ENCODE data around the gene PKDCC.

Gene PKDCC, protein sequence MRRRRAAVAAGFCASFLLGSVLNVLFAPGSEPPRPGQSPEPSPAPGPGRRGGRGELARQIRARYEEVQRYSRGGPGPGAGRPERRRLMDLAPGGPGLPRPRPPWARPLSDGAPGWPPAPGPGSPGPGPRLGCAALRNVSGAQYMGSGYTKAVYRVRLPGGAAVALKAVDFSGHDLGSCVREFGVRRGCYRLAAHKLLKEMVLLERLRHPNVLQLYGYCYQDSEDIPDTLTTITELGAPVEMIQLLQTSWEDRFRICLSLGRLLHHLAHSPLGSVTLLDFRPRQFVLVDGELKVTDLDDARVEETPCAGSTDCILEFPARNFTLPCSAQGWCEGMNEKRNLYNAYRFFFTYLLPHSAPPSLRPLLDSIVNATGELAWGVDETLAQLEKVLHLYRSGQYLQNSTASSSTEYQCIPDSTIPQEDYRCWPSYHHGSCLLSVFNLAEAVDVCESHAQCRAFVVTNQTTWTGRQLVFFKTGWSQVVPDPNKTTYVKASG

DNA sequence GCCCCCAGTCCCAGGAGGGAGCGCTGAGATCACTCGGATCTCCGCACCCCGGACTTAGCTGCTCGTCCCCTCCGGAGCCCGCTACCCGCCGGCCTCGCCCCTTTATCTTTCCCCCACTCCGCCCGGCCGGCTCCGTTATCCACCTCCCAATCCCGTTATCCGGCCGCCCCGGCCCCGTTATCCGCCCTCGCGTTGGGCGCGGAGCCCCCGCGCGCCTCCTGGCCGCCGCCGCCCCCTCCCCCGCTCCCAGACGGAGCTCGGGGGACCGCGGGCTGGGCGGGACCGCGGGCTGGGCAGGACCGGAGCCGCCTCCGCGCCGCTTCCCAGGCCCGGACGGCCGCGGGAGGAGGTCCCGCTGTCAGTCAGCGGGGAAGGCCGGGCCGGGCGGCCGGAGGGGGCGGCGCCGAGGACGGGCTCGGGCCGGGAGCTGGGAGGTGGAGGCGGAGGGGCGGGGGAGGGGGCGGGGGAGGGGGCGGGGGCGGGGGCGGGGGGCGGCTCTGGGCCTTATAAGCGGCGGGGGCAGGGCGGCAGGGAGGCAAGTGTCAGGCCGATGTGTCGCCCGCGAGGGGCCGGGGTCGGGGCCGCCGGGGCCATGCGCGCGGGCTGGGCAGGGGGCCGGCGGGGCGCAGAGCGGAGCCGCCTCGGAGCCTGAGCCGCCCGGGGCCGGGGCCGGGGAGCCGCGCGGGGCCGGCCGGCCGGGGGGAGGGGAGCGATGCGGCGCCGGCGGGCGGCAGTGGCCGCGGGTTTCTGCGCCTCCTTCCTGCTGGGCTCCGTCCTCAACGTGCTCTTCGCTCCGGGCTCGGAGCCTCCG is at the start of gene PKDCC:
Gene PKDCC, plus strand, starts transcription at position 534 of the 811 bp plus-strand sequence. Its CDS starts 179 bp downstream, at position 713.
- Histone ChIP-seq H3K4me1 (ENCODE audit: control insufficient read depth, insufficient read depth, low read length) (peaks cover 44% of the 10 kb centered on the region), H3K27ac (ENCODE audit: low read depth, low read length) (peak within 1 kb of the TSS; percentile 98), H3K9me3 (ENCODE audit: control insufficient read depth, insufficient read depth, low read length) (no peaks in the 10 kb centered on the region), H3K36me3 (ENCODE audit: control insufficient read depth, insufficient read depth, low read length) (peaks cover 7% of the 10 kb centered on the region; the same call in 1 of the 2 replicates), H3K4me3 (ENCODE audit: low read depth, low read length) (peak within 1 kb of the TSS; percentile 83), H3K27me3 (ENCODE audit: control insufficient read depth, insufficient read depth, low read length) (peaks cover 14% of the 10 kb centered on the region), H3K9ac (ENCODE audit: low read depth, low read length) (peak within 1 kb of the TSS; percentile 85)

DNA sequence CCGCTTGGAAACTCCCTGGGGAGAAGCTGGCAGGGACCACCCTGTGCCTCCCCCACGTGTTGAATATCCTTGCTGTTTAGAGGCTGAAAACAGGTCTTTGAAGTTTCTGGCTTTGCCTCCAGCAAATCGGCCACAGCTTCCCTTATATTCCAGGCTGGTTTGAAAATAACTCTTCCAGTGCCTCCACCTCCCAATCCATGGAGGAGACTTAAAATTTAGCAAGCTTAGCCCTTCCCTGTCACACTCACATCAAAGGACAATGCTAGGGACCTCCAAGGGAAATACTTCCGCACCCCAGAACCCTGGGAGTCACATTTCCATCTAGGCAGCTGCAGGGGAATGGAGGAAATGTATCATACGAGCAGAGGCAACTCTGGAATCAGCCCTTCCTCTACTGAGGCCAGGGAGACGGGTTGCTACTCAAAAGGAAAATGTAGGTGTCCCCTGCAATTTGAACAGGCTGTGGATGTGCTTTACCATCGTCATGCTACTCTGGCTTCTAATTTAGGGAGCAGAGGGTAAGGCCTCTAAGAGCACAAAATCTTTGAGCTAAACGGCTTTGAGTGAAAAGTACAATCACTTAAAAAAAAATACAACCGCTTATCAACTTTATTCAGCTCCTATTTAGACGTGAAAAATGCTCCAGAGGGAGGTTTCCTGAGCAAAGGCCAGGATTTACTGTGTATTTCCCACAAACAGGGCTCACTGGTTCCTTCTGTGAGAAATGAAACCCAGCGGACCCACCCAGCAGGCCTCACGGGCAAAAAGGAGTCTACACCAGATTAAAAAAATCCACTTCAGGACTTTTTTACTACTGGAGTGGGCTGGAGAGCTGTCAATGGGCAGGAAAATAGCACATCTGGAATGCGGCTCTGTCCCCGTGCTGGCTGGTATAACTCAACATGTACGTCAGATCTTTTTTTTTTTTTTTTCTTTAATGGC is 49.4 kb upstream of the PKDCC start:
- no peaks in the 10 kb centered on the region for H3K27me3 ChIP-seq (ENCODE audit: control insufficient read depth, insufficient read depth, low read length)
- H3K27ac ChIP-seq (ENCODE audit: low read depth, low read length): no peak overlapping the region
- no peak overlapping the region for H3K4me3 ChIP-seq (ENCODE audit: low read depth, low read length)
- H3K9me3 ChIP-seq (ENCODE audit: control insufficient read depth, insufficient read depth, low read length): 0 out of 2 replicates have a peak, but pooled peaks cover 5% of the 10 kb centered on the region
- H3K9ac ChIP-seq (ENCODE audit: low read depth, low read length): no peak overlapping the region
- no peaks in the 10 kb centered on the region for H3K36me3 ChIP-seq (ENCODE audit: control insufficient read depth, insufficient read depth, low read length)
- H3K4me1 ChIP-seq (ENCODE audit: control insufficient read depth, insufficient read depth, low read length): peaks cover 8% of the 10 kb centered on the region; the same call in 1 of the 2 replicates

DNA sequence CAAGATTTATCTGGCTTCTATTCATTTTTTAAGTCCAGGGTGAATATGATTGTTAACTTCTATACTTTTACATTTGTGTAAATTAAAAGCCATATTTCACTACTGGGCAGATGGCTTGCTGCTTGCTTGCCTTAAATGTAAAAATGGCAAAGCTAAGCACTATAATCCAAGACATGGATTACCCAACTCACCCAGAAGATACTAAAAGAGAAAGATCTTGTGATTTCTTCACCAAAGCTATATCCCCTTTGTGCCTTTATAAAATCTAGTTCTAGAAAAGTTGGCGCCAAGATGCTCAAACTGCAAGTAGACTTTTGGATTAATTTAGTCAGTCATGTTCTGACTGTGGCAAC is 48.7 kb upstream of the PKDCC start:
- Histone ChIP-seq H3K4me1 (ENCODE audit: control insufficient read depth, insufficient read depth, low read length) (peaks cover 8% of the 10 kb centered on the region; the same call in 1 of the 2 replicates), H3K9me3 (ENCODE audit: control insufficient read depth, insufficient read depth, low read length) (0 out of 2 replicates have a peak, but pooled peaks cover 5% of the 10 kb centered on the region), H3K27me3 (ENCODE audit: control insufficient read depth, insufficient read depth, low read length) (no peaks in the 10 kb centered on the region), H3K36me3 (ENCODE audit: control insufficient read depth, insufficient read depth, low read length) (no peaks in the 10 kb centered on the region), H3K4me3 (ENCODE audit: low read depth, low read length) (no peak overlapping the region), H3K27ac (ENCODE audit: low read depth, low read length) (no peak overlapping the region), H3K9ac (ENCODE audit: low read depth, low read length) (no peak overlapping the region)

DNA sequence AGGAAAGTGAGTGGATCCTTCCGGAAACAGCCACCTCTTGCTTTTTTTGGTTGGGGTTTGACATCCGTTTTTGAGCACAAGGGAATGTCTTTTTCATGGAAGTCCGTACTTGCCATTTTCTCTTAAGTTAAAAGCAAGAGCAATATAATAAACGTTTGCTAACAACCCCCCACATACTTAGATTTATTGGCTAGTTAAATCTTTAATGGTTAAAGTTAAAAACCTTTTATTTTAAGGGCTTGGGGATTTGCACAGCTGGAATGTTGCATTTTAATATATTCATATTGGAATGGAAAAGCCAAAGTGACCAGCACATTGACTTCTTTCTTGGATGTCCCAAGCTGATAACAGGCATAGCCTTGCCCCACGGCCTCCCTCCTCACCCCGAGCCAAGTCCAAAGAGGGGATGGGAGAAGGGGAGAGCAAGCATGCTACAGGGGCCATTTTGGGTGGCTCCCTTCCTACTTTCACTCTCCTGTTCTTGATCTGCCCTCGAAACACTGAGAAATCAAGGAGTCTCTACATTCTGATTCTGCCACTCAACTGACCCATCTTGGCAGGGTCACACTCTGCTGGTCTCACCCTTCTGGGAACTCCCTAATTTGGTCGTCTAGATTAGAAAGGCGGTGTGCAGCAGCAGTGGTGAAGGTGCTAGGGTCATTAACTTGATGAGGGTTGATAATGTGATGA is 48.1 kb upstream of the PKDCC start:
- 0 out of 2 replicates have a peak, but pooled peaks cover 1% of the 10 kb centered on the region for H3K9me3 ChIP-seq (ENCODE audit: control insufficient read depth, insufficient read depth, low read length)
- H3K4me1 ChIP-seq (ENCODE audit: control insufficient read depth, insufficient read depth, low read length): peaks cover 8% of the 10 kb centered on the region; the same call in 1 of the 2 replicates
- H3K27me3 ChIP-seq (ENCODE audit: control insufficient read depth, insufficient read depth, low read length): no peaks in the 10 kb centered on the region
- H3K36me3 ChIP-seq (ENCODE audit: control insufficient read depth, insufficient read depth, low read length): no peaks in the 10 kb centered on the region
- H3K27ac ChIP-seq (ENCODE audit: low read depth, low read length): no peak overlapping the region
- no peak overlapping the region for H3K9ac ChIP-seq (ENCODE audit: low read depth, low read length)
- H3K4me3 ChIP-seq (ENCODE audit: low read depth, low read length): no peak overlapping the region

DNA sequence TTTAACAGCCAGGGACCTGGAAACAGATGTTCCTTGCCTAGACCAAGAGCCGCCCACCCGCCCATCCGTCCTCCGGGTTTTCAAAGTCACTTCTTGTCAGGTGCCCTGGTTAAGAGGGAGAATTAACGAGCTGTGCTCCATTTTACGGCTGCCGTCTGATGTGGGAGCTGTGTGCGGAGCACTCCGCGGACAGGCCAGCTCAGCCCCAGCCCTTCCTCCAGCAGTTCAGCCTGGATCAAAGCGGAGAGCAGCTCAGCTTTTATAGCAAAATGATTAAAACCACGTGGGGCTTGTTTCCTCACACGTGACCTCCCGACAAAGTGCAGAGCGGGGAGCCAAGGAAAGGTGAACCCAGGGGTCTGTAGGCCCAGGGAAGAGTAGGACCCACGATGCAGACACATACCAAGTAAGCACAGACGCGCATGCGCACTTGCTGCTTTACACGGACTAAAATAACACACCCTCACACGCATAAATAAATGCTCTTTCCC is 46.1 kb upstream of the PKDCC start:
- no peaks in the 10 kb centered on the region for H3K36me3 ChIP-seq (ENCODE audit: control insufficient read depth, insufficient read depth, low read length)
- H3K4me1 ChIP-seq (ENCODE audit: control insufficient read depth, insufficient read depth, low read length): peaks cover 8% of the 10 kb centered on the region; the same call in 1 of the 2 replicates
- no peaks in the 10 kb centered on the region for H3K9me3 ChIP-seq (ENCODE audit: control insufficient read depth, insufficient read depth, low read length)
- no peak overlapping the region for H3K27ac ChIP-seq (ENCODE audit: low read depth, low read length)
- no peak overlapping the region for H3K4me3 ChIP-seq (ENCODE audit: low read depth, low read length)
- H3K27me3 ChIP-seq (ENCODE audit: control insufficient read depth, insufficient read depth, low read length): no peaks in the 10 kb centered on the region
- no peak overlapping the region for H3K9ac ChIP-seq (ENCODE audit: low read depth, low read length)

DNA sequence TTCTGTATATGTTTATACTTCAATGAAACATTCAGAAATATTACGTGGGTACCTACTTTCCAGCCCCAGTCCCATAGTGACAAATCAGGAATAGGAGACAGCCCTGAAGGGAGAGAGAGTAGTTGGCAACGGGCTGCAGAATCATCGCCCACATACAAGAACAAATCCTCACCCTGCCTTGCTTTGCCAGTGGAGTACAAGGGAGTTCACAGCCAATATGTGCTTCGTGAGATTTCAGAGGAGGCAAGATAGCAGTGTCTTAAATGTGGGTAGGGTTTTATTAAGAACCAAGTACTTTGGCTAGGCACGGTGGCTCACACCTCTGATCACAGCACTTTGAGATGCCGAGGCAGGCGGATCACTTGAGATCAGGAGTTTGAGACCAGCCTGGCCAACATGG is 40.3 kb upstream of the PKDCC start:
- H3K27ac ChIP-seq (ENCODE audit: low read depth, low read length): no peak overlapping the region
- H3K9ac ChIP-seq (ENCODE audit: low read depth, low read length): no peak overlapping the region
- H3K27me3 ChIP-seq (ENCODE audit: control insufficient read depth, insufficient read depth, low read length): no peaks in the 10 kb centered on the region
- no peaks in the 10 kb centered on the region for H3K36me3 ChIP-seq (ENCODE audit: control insufficient read depth, insufficient read depth, low read length)
- H3K4me1 ChIP-seq (ENCODE audit: control insufficient read depth, insufficient read depth, low read length): no peaks in the 10 kb centered on the region
- H3K9me3 ChIP-seq (ENCODE audit: control insufficient read depth, insufficient read depth, low read length): no peaks in the 10 kb centered on the region
- no peak overlapping the region for H3K4me3 ChIP-seq (ENCODE audit: low read depth, low read length)

DNA sequence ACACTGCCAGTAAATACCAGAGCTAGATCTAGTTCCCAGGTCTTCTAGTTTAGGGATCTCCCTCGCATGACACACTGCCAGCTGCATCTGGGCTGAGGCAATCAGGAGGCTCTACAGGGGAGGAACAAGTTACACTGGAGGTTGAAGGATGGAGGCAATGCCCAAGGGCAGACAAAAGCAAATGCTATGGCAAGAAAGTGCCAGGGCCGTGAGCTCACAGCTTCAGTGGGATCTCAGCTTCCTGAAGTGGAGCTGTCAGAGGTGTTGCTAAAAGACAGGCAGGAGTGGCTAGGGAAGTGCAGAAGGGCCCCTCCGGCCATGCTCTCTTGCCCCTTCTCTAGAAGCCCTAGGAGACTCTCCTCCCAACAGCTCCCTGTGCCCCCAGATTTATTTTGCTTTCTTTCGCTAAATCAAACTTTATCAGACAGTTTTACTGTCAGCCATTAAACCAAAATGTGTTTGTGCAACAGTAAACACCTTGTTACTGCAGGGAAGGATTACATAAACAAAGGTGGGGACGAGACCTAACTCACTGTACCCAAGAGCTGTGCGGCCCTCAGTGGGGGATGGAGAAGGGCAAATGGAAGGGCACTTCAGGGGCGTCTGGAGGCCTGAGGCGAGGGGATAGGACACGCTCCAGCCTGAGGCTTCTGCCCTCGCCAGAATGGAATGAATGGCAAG is 39.4 kb upstream of the PKDCC start:
- H3K9me3 ChIP-seq (ENCODE audit: control insufficient read depth, insufficient read depth, low read length): no peaks in the 10 kb centered on the region
- H3K27me3 ChIP-seq (ENCODE audit: control insufficient read depth, insufficient read depth, low read length): no peaks in the 10 kb centered on the region
- H3K4me1 ChIP-seq (ENCODE audit: control insufficient read depth, insufficient read depth, low read length): no peaks in the 10 kb centered on the region
- H3K27ac ChIP-seq (ENCODE audit: low read depth, low read length): no peak overlapping the region
- H3K9ac ChIP-seq (ENCODE audit: low read depth, low read length): no peak overlapping the region
- no peak overlapping the region for H3K4me3 ChIP-seq (ENCODE audit: low read depth, low read length)
- H3K36me3 ChIP-seq (ENCODE audit: control insufficient read depth, insufficient read depth, low read length): no peaks in the 10 kb centered on the region

DNA sequence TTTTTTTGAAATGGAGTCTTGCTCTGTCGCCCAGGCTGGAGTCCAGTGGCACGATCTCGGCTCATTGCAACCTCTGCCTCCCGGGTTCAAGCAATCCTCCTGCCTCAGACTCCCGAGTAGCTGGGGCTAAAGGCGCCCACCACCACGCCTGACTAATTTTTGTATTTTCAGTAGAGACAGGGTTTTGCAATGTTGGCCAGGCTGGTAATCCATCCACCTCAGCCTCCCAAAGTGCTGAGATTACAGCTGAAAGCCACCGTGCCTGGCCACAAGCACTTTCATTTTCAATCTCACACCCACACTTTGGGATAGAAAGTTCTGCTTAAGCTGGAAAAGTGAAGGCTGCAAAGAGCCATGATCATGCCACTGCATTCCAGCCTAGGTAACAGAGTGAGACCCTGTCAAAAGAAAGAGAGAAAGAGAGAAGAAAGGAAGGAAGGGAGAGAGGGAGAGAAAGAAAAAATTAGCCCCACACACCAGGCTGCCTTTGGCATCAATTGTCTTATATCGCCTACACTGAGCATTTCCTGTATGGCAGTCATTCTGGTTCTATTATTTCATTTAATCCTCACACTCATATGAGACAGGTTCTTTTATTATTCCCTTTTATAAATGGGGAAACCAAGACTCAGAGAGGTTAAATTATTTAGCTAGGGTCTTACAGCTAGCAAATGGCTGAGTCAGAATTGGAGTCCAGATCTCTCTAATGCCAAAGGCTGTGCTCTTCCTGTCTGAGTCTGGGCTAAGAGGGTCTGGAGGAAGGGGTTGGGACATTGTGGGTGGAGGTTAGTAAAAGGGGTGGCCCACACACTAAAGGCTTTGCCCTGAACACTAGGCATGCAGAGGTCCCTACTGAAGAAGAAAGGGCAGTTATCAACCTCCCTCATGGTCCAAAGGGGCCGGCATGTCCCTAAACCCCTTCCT is 37.9 kb upstream of the PKDCC start:
- Histone ChIP-seq H3K9me3 (ENCODE audit: control insufficient read depth, insufficient read depth, low read length) (no peaks in the 10 kb centered on the region), H3K27ac (ENCODE audit: low read depth, low read length) (no peak overlapping the region), H3K27me3 (ENCODE audit: control insufficient read depth, insufficient read depth, low read length) (no peaks in the 10 kb centered on the region), H3K9ac (ENCODE audit: low read depth, low read length) (no peak overlapping the region), H3K4me3 (ENCODE audit: low read depth, low read length) (no peak overlapping the region), H3K36me3 (ENCODE audit: control insufficient read depth, insufficient read depth, low read length) (no peaks in the 10 kb centered on the region), H3K4me1 (ENCODE audit: control insufficient read depth, insufficient read depth, low read length) (no peaks in the 10 kb centered on the region)

DNA sequence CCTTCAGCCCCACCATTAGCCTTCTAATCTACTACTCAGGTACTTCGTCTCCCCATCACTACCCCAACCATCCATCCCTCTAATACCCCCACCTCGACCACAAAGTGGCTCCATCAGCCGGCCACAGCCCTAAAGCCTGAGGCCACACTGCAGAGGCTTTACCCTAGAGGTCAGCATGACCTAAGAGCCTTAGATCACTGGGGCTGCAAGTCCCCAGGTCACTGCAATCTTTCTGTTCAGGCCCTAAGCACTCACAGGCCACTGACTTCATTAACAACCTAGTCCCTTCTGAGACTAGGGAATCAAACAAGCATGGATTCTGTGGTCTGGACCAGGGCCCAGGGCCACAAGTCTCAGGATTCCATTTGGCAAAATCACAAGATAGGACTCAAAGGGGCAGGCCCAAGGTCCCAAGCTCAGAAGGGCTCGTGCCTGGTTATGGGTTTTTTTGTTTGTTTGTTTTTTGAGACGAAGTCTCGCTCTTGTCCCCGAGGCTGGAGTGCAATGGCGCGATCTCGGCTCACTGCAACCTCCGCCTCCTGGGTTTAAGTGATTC is 37.0 kb upstream of the PKDCC start:
- no peak overlapping the region for H3K4me3 ChIP-seq (ENCODE audit: low read depth, low read length)
- no peaks in the 10 kb centered on the region for H3K36me3 ChIP-seq (ENCODE audit: control insufficient read depth, insufficient read depth, low read length)
- H3K9ac ChIP-seq (ENCODE audit: low read depth, low read length): no peak overlapping the region
- 0 out of 2 replicates have a peak, but pooled peaks cover 2% of the 10 kb centered on the region for H3K9me3 ChIP-seq (ENCODE audit: control insufficient read depth, insufficient read depth, low read length)
- no peak overlapping the region for H3K27ac ChIP-seq (ENCODE audit: low read depth, low read length)
- H3K4me1 ChIP-seq (ENCODE audit: control insufficient read depth, insufficient read depth, low read length): no peaks in the 10 kb centered on the region
- no peaks in the 10 kb centered on the region for H3K27me3 ChIP-seq (ENCODE audit: control insufficient read depth, insufficient read depth, low read length)

Data from HUES48 (cell line).